D721Med (cell line): Measurements from ENCODE around the gene AKNAD1.

Experiments used
- DNase-seq: peaks from one replicate; pipeline ENCODE4 v3.0.0; 2011; ENCODE audit warnings: low spot score; ENCODE audit not compliant: insufficient read length
- FAIRE-seq: peaks from 2 replicates; lab custom pipeline; 2011; peaks lifted over from hg19 to GRCh38; lab: Jason Lieb, UNC
- TF ChIP-seq, protein P1 (sequence below): IDR thresholded peaks from 2 replicates; pipeline ENCODE4 v1.5.1; 2012; ENCODE audit warnings: mild to moderate bottlenecking, control low read depth; ENCODE audit not compliant: insufficient read depth; ENCODE audit errors: missing control alignments

The AKNAD1 gene

DNA sequence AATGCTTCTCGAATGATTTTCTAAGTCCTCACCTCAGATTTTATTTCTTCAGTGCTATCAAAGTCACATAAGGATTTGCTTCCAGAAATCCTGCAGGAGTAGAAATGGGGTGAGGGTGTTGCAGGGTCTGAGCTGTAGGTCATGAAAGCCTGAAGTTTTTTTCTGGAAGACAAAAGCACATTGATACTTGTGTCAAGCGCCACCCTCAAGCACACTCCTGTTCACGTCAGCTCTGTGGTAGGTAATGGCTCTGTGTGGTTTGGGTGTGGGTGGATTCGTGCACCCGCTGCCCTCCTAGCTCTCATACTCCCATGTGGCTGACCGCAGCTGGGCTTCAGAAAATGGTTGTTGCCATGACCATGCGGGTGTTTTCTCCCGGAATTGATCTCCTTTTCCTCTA lies 39.9 kb downstream of the AKNAD1 start:
- DNase-seq: no peak
- TF ChIP-seq, protein P1, sequence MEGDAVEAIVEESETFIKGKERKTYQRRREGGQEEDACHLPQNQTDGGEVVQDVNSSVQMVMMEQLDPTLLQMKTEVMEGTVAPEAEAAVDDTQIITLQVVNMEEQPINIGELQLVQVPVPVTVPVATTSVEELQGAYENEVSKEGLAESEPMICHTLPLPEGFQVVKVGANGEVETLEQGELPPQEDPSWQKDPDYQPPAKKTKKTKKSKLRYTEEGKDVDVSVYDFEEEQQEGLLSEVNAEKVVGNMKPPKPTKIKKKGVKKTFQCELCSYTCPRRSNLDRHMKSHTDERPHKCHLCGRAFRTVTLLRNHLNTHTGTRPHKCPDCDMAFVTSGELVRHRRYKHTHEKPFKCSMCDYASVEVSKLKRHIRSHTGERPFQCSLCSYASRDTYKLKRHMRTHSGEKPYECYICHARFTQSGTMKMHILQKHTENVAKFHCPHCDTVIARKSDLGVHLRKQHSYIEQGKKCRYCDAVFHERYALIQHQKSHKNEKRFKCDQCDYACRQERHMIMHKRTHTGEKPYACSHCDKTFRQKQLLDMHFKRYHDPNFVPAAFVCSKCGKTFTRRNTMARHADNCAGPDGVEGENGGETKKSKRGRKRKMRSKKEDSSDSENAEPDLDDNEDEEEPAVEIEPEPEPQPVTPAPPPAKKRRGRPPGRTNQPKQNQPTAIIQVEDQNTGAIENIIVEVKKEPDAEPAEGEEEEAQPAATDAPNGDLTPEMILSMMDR: no peak
- no peak for FAIRE-seq

DNA sequence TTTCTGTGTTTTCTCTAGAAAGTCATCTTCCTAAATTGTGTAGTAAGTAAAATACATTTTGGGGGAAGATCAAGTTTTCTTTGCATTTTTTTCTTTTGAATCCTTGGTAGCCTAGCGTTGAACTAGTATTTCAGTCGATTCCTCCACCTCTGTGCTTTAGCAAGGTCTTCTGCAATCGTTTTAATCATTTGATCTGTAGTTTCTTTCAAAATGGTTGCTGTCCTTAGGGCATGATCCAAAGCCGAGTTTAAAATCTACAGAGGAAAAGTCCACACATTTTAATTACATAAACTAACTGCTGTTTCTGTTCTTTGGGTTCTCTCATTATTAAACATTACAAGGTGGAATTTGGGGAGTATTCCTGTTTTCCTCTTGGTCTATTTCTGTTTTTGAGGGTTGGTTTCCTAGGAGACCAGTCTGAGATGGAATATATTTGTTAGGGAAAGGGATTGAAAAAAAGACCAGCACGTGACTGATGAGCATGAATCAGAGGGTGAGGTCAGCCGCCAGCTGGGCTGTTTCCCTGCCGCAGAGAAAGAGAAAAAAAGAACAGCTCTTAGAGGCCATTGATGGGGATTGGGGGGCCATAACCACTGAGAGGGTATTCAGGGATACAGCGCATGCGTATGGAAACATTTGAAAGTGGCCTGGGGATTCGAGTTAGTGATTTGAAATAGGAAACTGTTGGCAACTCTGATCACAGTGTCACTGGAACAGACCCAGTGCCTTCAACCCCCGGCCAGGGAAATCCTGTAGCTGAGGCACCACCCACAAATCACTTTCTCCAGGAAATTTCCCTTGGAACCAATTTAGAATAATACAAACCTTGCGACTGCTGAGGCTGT lies 40.6 kb downstream of the AKNAD1 start:
- FAIRE-seq: no peak
- TF ChIP-seq, protein P1: no peak
- DNase-seq: no peak

DNA sequence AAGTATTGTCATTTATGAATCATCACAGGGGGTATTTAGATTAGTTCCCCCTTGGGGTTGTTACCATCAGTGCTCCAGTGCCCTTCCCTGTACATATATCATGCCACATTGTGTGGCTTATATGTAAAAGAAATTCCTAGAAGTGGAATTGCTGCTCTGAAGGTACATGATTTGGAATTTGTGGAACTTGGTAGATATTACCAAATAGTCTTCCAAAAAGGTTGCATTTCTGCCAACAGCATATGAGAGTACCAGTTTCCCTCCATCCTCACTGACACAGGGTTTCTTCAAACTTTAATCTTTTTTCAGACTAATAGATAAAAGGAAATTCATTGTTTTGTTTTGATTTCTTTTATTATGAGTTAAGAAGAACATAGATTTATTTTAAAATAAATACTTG lies 41.3 kb downstream of the AKNAD1 start:
- TF ChIP-seq, protein P1: no peak
- no peak for DNase-seq
- no peak for FAIRE-seq

DNA sequence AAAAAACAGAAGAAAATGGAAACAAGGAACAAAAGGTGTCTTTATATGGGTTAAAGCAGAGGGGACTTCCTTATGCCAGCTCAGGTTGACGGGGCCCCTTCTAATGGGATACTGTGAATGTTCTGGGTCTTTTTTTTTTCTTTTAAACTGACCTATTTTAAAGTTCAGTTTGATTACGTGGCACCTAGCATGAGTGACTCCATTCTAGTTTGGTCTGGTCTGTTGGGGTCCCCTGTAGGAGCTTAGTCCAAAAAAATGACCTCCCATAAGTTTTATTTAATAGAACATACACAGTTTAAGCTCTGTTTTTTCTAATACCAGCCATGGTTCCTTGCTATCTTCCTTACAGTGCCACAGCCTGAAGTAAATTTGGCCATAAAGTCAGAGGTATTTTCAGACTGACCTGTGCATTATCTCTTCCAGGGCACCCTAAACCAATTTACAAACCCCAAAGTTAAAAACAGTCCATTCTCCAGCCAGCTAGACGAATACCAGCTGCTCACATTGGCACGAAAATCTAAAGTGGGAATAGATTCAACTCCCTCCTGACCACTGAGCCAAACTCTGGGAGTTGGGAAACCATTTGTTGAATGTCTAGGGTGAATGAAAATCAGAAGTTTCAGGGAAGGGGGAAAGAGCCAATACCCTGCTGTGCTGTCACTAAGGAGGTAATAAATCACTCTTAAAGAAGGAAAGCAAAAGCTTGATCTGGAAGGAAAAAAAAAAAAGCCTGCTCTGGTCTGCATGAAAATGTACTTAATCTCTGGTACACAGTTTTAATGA lies 42.4 kb downstream of the AKNAD1 start:
- TF ChIP-seq, protein P1: no peak
- FAIRE-seq (no peak), DNase-seq (no peak)

DNA sequence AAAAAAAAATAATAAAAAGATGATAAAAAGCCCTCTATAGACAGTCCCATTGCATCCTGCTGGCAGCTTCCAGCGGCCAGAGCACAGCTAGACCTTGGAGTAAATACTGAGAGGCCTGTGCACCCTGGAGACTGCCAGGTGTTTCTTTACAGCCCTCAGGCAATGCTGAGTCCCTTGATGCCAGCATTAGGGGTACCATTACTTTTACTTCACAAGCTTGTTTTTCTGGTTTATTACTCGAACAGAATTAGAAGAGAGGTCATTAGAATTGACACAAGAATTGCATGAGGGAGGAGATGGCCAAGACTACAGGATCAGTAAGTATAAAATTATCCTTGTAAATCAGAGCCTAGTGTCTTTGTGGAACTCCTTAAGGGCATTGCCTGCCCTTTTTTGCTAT lies 43.6 kb downstream of the AKNAD1 start:
- TF ChIP-seq, protein P1: no peak
- no peak for FAIRE-seq
- no peak for DNase-seq

DNA sequence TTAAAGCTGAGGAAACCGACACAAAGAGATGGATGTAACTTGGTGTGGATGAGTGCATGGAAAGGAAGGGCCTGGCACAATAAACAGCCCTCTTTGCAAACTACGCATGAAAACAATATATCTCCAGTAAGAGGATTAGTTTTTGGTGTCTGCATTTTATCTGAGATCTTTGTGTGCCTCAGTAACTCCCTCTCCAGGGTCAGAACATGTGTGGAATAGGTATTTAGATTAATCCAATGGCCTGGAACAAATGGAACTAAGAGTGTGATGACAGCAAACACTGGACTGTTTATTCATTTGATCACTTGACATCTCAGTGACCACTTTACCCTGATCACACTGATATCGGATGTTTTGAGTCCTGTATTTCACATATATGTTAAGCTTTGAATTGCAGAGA lies 45.3 kb downstream of the AKNAD1 start:
- DNase-seq: no peak
- no peak for FAIRE-seq
- TF ChIP-seq, protein P1: peak; percentile 2

DNA sequence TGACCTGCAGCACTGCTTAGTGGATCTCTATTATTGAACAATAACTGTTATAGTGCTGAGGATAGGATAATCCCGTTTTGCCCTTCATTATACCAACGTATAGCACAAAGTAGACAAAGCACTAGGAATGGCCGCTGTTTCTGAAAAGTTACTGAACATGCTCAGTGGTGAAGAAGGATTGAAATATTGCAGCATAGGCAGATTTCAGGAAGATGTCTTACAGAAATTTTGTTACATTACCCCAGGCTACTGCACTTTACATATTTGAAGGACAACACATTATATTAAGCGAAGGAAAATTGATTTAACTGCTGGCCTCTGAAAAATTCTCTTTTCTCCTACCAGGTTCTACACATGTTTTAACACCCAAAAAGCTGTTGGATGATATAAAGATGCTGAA lies 48.5 kb downstream of the AKNAD1 start:
- TF ChIP-seq, protein P1: no peak
- FAIRE-seq: no peak
- DNase-seq: no peak
